HUES48 (cell line): ENCODE measurements around the gene VPS52.
"Not testable (repeated sequence)": the region's sequence is repeated elsewhere in the genome, so short reads cannot be mapped to it uniquely, and the experiment has no call there.

Experiments used
- H3K27ac ChIP-seq: one replicate; pipeline ENCODE4 v1.7.0; 2013; ENCODE audit warnings: low read depth, low read length, inconsistent platforms
- H3K27me3 ChIP-seq: 2 replicates; pipeline ENCODE4 v1.6.1; 2013; ENCODE audit warnings: mild to moderate bottlenecking, low read length; ENCODE audit not compliant: control insufficient read depth, insufficient read depth
- H3K36me3 ChIP-seq: 2 replicates; pipeline ENCODE4 v1.6.1; 2013; ENCODE audit warnings: low read length; ENCODE audit not compliant: control insufficient read depth, insufficient read depth
- H3K4me1 ChIP-seq: 2 replicates; pipeline ENCODE4 v1.6.1; 2013; ENCODE audit warnings: mild to moderate bottlenecking, low read length; ENCODE audit not compliant: control insufficient read depth, insufficient read depth
- H3K4me3 ChIP-seq: 2 replicates; pipeline ENCODE4 v1.5.1; 2013; ENCODE audit warnings: mild to moderate bottlenecking, low read depth, low read length
- H3K9ac ChIP-seq: 2 replicates; pipeline ENCODE4 v1.6.1; 2013; ENCODE audit warnings: mild to moderate bottlenecking, low read depth, low read length, moderate library complexity
- H3K9me3 ChIP-seq: 2 replicates; pipeline ENCODE4 v1.6.1; 2013; ENCODE audit warnings: low read length; ENCODE audit not compliant: control insufficient read depth, insufficient read depth

The VPS52 gene

DNA sequence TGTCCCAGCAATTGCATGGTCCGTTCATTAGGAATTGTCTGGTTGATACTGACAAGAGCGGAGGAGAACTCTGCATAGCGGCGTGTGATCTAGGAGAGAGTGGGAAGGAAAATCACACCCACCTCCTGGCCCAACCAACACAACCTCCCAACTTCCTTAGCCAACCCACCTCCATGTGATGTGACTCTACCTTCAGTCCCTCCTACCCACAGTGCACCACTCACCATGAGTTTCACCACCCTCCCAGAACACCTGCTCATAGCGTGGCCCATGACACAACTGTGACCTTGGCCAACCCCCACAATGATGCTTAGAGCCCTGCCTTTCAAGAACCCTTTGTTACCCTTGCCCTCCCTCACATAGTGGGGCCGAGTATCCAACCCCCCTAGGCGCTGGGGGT lies 7.7 kb downstream of the VPS52 start:
- no peaks in the 10 kb centered on the region for H3K4me1 ChIP-seq
- H3K27me3 ChIP-seq = no peaks in the 10 kb centered on the region
- no peak overlapping the region for H3K4me3 ChIP-seq
- peaks cover 79% of the 10 kb centered on the region for H3K36me3 ChIP-seq
- no peak overlapping the region for H3K27ac ChIP-seq
- H3K9ac ChIP-seq = no peak overlapping the region
- no peaks in the 10 kb centered on the region for H3K9me3 ChIP-seq

GRCh38 chr6:33262490-33262889 lies 9.2 kb downstream of the VPS52 start:
- not testable (repeated sequence) for H3K4me1 ChIP-seq, H3K4me3 ChIP-seq, H3K9ac ChIP-seq, H3K27ac ChIP-seq, H3K27me3 ChIP-seq, H3K9me3 ChIP-seq
- peaks cover 67% of the 10 kb centered on the region for H3K36me3 ChIP-seq

GRCh38 chr6:33259032-33259431 lies 12.6 kb downstream of the VPS52 start:
- Histone ChIP-seq H3K27ac (no peak overlapping the region), H3K4me1 (no peaks in the 10 kb centered on the region), H3K4me3 (no peak overlapping the region), H3K27me3 (no peaks in the 10 kb centered on the region), H3K9me3 (no peaks in the 10 kb centered on the region), H3K36me3 (peaks cover 38% of the 10 kb centered on the region), H3K9ac (no peak overlapping the region)

DNA sequence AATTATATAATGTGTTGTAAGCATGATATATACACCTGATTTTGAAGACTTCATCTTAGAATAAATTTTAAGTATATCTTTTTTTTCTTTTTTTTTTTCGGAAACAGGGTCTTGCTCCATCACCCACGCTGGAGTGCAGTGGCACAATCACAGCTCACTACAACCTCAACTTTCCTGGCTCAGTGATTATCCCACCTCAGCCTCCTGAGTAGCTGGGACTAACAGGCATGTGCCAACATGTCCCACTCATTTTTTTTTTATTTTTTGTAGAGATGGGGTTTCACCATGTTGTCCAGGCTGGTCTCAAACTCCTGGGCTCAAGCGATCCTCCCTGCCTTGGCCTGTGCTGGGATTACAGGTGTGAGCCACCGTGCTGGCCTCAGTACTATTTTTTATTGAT lies 17.1 kb downstream of the VPS52 start:
- no peak overlapping the region for H3K27ac ChIP-seq
- no peak overlapping the region for H3K4me3 ChIP-seq
- no peaks in the 10 kb centered on the region for H3K27me3 ChIP-seq
- no peaks in the 10 kb centered on the region for H3K4me1 ChIP-seq
- H3K36me3 ChIP-seq = peaks cover 16% of the 10 kb centered on the region
- H3K9me3 ChIP-seq = no peaks in the 10 kb centered on the region
- no peak overlapping the region for H3K9ac ChIP-seq

- no peak overlapping the region for H3K4me3 ChIP-seq
- no peaks in the 10 kb centered on the region for H3K9me3 ChIP-seq
- no peak overlapping the region for H3K27ac ChIP-seq
- H3K27me3 ChIP-seq = peaks cover 9% of the 10 kb centered on the region
- peaks cover 5% of the 10 kb centered on the region for H3K4me1 ChIP-seq
- H3K36me3 ChIP-seq = peaks cover 10% of the 10 kb centered on the region
- no peak overlapping the region for H3K9ac ChIP-seq
Measured at GRCh38 chr6:33252759-33253158, 18.9 kb downstream of the VPS52 start.

GRCh38 chr6:33251395-33252012 lies 20.2 kb downstream of the VPS52 start:
- no peak overlapping the region for H3K27ac ChIP-seq
- no peak overlapping the region for H3K4me3 ChIP-seq
- H3K4me1 ChIP-seq = peaks cover 5% of the 10 kb centered on the region
- peaks cover 9% of the 10 kb centered on the region for H3K36me3 ChIP-seq
- peaks cover 20% of the 10 kb centered on the region for H3K27me3 ChIP-seq
- H3K9me3 ChIP-seq = no peaks in the 10 kb centered on the region
- no peak overlapping the region for H3K9ac ChIP-seq

DNA sequence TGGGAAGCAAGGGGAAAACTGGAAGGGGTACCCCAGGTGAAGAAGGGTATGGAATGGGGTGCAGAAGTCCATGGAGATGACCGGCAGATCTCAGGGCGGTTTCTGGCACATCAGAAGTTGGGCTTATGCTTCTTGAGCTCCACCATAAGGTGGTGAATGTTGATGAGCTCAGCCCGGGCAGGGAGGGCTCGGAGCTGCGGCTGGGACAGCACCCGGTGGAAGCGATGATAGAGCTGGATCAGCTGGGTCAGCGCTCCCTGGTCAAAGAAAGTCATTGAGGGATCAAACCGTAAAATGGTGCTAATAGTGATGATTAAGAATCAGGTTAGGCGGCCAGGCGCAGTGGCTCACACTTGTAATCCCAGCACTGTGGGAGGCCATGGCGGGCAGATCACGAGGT lies 20.9 kb downstream of the VPS52 start:
- no peak overlapping the region for H3K4me3 ChIP-seq

GRCh38 chr6:33249732-33250630 lies 21.7 kb downstream of the VPS52 start:
- Histone ChIP-seq H3K9me3 (no peaks in the 10 kb centered on the region), H3K27me3 (peaks cover 29% of the 10 kb centered on the region), H3K9ac (peak overlapping the region; percentile 65), H3K36me3 (peaks cover 9% of the 10 kb centered on the region), H3K4me3 (peak overlapping the region; percentile 69), H3K4me1 (peaks cover 5% of the 10 kb centered on the region), H3K27ac (peak overlapping the region; percentile 77)

More for the DNA sequence above, 20.9 kb downstream of the VPS52 start:
- peaks cover 9% of the 10 kb centered on the region for H3K36me3 ChIP-seq
- H3K27me3 ChIP-seq = peaks cover 28% of the 10 kb centered on the region
- H3K9ac ChIP-seq = no peak overlapping the region
- H3K4me1 ChIP-seq = peaks cover 5% of the 10 kb centered on the region
- H3K9me3 ChIP-seq = no peaks in the 10 kb centered on the region
- H3K27ac ChIP-seq = no peak overlapping the region

GRCh38 chr6:33248932-33249731 lies 22.5 kb downstream of the VPS52 start:
- H3K27me3 ChIP-seq = peaks cover 29% of the 10 kb centered on the region
- peaks cover 9% of the 10 kb centered on the region for H3K36me3 ChIP-seq
- peaks cover 5% of the 10 kb centered on the region for H3K4me1 ChIP-seq
- H3K9me3 ChIP-seq = no peaks in the 10 kb centered on the region
- H3K27ac ChIP-seq = peak overlapping the region; percentile 77
- H3K4me3 ChIP-seq = peak overlapping the region; percentile 69
- peak overlapping the region; percentile 65 for H3K9ac ChIP-seq

DNA sequence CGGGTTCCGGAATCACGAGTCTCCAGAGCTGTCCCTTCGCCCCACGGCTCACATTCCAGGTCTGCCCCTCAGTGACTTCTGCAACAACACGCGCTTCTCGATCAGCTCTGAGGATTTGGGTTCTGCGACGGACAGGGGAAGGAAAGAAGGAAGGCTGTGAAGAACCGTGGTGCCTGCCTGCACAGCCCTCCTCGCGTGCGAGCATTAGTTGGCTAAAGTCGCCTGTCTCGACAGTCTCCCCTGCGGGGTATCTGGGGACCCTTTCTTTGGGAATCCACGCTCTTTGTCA lies 23.1 kb downstream of the VPS52 start:
- H3K36me3 ChIP-seq = peaks cover 8% of the 10 kb centered on the region
- H3K4me3 ChIP-seq = peak overlapping the region; percentile 69
- no peaks in the 10 kb centered on the region for H3K9me3 ChIP-seq
- H3K27ac ChIP-seq = peak overlapping the region; percentile 36
- H3K9ac ChIP-seq = no peak overlapping the region
- peaks cover 29% of the 10 kb centered on the region for H3K27me3 ChIP-seq
- H3K4me1 ChIP-seq = peaks cover 5% of the 10 kb centered on the region
